Natural killer cell (primary cell): ENCODE measurements around the gene PCED1B. TPM values are rescaled to one million over a fixed set of nuclear protein-coding genes. Genes with fewer than 3 reads are reported as not detected.

ENCODE experiments used
- ATAC-seq, 3 donors: fragments of 150-1000 bp in 2 of 3; fragments of 200-7000 bp in 1 of 3; cut with Tn5 transposase; 1 replicate in 1 of 3; 2 replicates in 2 of 3; pipeline ENCODE4 v1.10.0; 2021; ENCODE audit warnings: mild to moderate bottlenecking in 2 of 3, moderate library complexity in 2 of 3
- DNase-seq, 2 donors: peaks; one replicate each; pipeline versions ENCODE4 v3.0.0 to v3.0.0-alpha.2; 2013 to 2021; ENCODE audit warnings: mixed read lengths in 1 of 2
- H3K27ac ChIP-seq: one replicate; pipeline ENCODE4 v1.5.1; 2013; ENCODE audit warnings: mild to moderate bottlenecking, low read length
- H3K27me3 ChIP-seq: one replicate; pipeline ENCODE4 v1.6.1; 2013; ENCODE audit warnings: low read length; ENCODE audit not compliant: control insufficient read depth, insufficient read depth
- H3K36me3 ChIP-seq: one replicate; pipeline ENCODE4 v1.6.1; 2013; ENCODE audit warnings: low read length; ENCODE audit not compliant: control insufficient read depth, insufficient read depth
- H3K4me1 ChIP-seq: one replicate; pipeline ENCODE4 v1.6.1; 2013; ENCODE audit warnings: low read length; ENCODE audit not compliant: control insufficient read depth, insufficient read depth
- H3K4me3 ChIP-seq: one replicate; pipeline ENCODE4 v1.5.1; 2013; ENCODE audit warnings: low read length
- H3K9me3 ChIP-seq: one replicate; pipeline ENCODE4 v1.6.1; 2013; ENCODE audit warnings: low read length; ENCODE audit not compliant: control insufficient read depth, insufficient read depth
- H3K27ac Mint-ChIP-seq, 2 donors: one replicate each; pipeline ENCODE4 v1.8.0; 2022; ENCODE audit warnings: mild to moderate bottlenecking in 2 of 2, mixed read lengths in 2 of 2, moderate library complexity in 1 of 2
- H3K27me3 Mint-ChIP-seq, 2 donors: one replicate each; pipeline ENCODE4 v1.8.0; 2022; ENCODE audit warnings: low read depth in 2 of 2, mixed read lengths in 2 of 2
- H3K36me3 Mint-ChIP-seq: one replicate; pipeline ENCODE4 v1.8.0; 2022; ENCODE audit warnings: mixed read lengths
- H3K4me1 Mint-ChIP-seq, 2 donors: one replicate each; pipeline ENCODE4 v1.8.0; 2022; ENCODE audit warnings: mixed read lengths in 2 of 2
- H3K4me3 Mint-ChIP-seq: one replicate; pipeline ENCODE4 v1.8.0; 2022; ENCODE audit warnings: mild to moderate bottlenecking, moderate library complexity, mixed read lengths
- H3K9me3 Mint-ChIP-seq, 2 donors: one replicate each; pipeline ENCODE4 v1.8.0; 2022; ENCODE audit warnings: mixed read lengths in 2 of 2
- CTCF ChIP-seq: fragments of 200-600 bp; IDR thresholded peaks from one replicate; pipeline ENCODE4 v1.8.0; 2022; ENCODE audit warnings: antibody characterized with exemption
- WGBS: methylation state at CpG from one replicate; pipeline ENCODE4 v1.1.7; 2013; ENCODE audit warnings: missing lambda C conversion rate; ENCODE audit not compliant: insufficient coverage; 5-methylcytosine and 5-hydroxymethylcytosine counted together
- intact Hi-C: fragments of 100-400 bp; cut with micrococcal nuclease; formaldehyde crosslinking; loops from one replicate; pipeline ENCODE4 v1.14.2; 2022
- total RNA-seq, 4 donors: library from RNA; stranded (reverse); fragments of 120-200 nt in 1 of 4; gene quantifications; one replicate each; pipeline versions ENCODE4 v1.2.3 to v1.2.4, GENCODE V29; 2013 to 2022

PCED1B gene
- total RNA-seq, 3 donors from 2014 or later (not counting 1 experiment from before 2014, with no cell fraction given): 30.2 to 35.9 (median 33.3) TPM

GRCh38 chr12:47245623-47246022, 166.2 kb downstream of the PCED1B start:
- ATAC-seq (no peak), DNase-seq (no peak)
- Histone ChIP-seq H3K4me3 (no peak overlapping the region), H3K27ac (no peak overlapping the region), H3K9me3 (no peaks in the 10 kb centered on the region), H3K27me3 (no peaks in the 10 kb centered on the region), H3K36me3 (peaks cover 11% of the 10 kb centered on the region), H3K4me1 (peaks cover 3% of the 10 kb centered on the region)
- TF ChIP-seq CTCF: no peak
- no CpG with 5 or more reads among the region's 2 CpGs for WGBS
- H3K9me3 Mint-ChIP-seq: peaks cover 0 to 1% of the 10 kb centered on the region in 2 donors
- peaks cover 12% of the 10 kb centered on the region for H3K36me3 Mint-ChIP-seq
- no peak overlapping the region for H3K27ac Mint-ChIP-seq
- no peaks in the 10 kb centered on the region for H3K27me3 Mint-ChIP-seq
- no peak overlapping the region for H3K4me3 Mint-ChIP-seq
- H3K4me1 Mint-ChIP-seq: peaks cover 0 to 12% of the 10 kb centered on the region in 2 donors
- intact Hi-C loops: no loop called here

- Mint-ChIP-seq H3K4me3 (no peak overlapping the region), H3K36me3 (peaks cover 30% of the 10 kb centered on the region), H3K27ac (no peak overlapping the region), H3K9me3 (peaks cover 0 to 3% of the 10 kb centered on the region in 2 donors), H3K4me1 (peaks cover 0 to 14% of the 10 kb centered on the region in 2 donors), H3K27me3 (no peaks in the 10 kb centered on the region)
- H3K9me3 ChIP-seq: no peaks in the 10 kb centered on the region
- no peak overlapping the region for H3K27ac ChIP-seq
- ATAC-seq (no peak), DNase-seq (no peak)
- TF ChIP-seq CTCF: no peak
- 91% methylated on average over 1 of the region's 1 CpG for WGBS
- H3K4me3 ChIP-seq: no peak overlapping the region
- no peaks in the 10 kb centered on the region for H3K27me3 ChIP-seq
- H3K36me3 ChIP-seq: peaks cover 11% of the 10 kb centered on the region
- intact Hi-C loops: no loop called here
- H3K4me1 ChIP-seq: peaks cover 3% of the 10 kb centered on the region
Measured at GRCh38 chr12:47247418-47247817, 168.0 kb downstream of the PCED1B start.

GRCh38 chr12:47249082-47249481, 169.7 kb downstream of the PCED1B start:
- no peak overlapping the region for H3K27ac ChIP-seq
- H3K27me3 Mint-ChIP-seq: no peaks in the 10 kb centered on the region

More at GRCh38 chr12:47249082-47249481, 169.7 kb downstream of the PCED1B start:
- H3K9me3 ChIP-seq: no peaks in the 10 kb centered on the region
- H3K4me1 ChIP-seq: peaks cover 3% of the 10 kb centered on the region
- no peak for TF ChIP-seq CTCF
- H3K27ac Mint-ChIP-seq: no peak overlapping the region
- whole genome bisulfite sequencing: 93% methylated on average over 4 of the region's 4 CpGs
- H3K36me3 ChIP-seq: peaks cover 11% of the 10 kb centered on the region
- peaks cover 0 to 3% of the 10 kb centered on the region in 2 donors for H3K9me3 Mint-ChIP-seq
- DNase-seq (no peak), ATAC-seq (no peak)
- peaks cover 0 to 27% of the 10 kb centered on the region in 2 donors for H3K4me1 Mint-ChIP-seq
- H3K27me3 ChIP-seq: no peaks in the 10 kb centered on the region
- H3K36me3 Mint-ChIP-seq: peaks cover 35% of the 10 kb centered on the region
- H3K4me3 ChIP-seq: no peak overlapping the region
- H3K4me3 Mint-ChIP-seq: no peak overlapping the region
- intact Hi-C loops: no loop called here
